ENCODE results near the gene CATSPER1.

DNA sequence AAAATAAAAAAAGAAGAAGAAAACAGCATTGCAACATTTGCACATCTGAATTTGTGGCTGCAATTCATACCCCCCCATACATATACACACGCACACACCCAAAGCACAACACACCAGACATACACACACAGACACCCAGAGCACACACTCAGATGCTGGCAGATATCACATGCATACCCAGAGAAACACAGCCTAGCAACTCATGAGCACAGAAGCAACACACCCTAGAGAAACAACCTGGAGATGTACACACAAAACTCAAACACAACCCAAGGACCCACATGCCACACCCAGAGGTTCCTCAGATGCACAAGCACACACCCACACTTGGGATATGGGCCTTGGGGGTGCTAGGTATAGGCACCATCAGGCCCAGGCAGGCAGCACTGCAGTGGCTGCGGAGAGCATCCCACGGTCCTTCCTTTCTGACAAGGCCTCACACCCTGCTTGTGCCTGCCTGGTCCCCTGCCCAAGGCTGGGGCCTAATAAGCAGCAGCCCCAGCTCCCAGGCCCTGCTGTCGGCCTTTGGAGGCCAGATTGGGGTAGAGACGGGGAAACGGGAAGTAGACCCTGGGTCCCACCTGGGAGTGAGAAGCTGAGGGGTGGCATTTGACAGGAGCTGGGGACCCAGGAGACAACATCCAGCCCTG is 11.3 kb downstream of the CATSPER1 start:
- TF ChIP-seq CTCF (IDR thresholded peaks at IDR 0.05; ENCODE audit: low read length) (no peak), EZH2 (optimal IDR thresholded peaks at IDR 0.05; ENCODE audit: low read depth, low read length) (no peak)
